Colon (tissue), 2 donors: ENCODE data around the gene LUC7L3.
"Not testable (repeated sequence)": the region's sequence is repeated elsewhere in the genome, so short reads cannot be mapped to it uniquely, and the experiment has no call there.

Experiments
- FAIRE-seq: peaks from 2 replicates; lab custom pipeline; 2012; peaks lifted over from hg19 to GRCh38; lab: Jason Lieb, UNC
- donor health status: control.
- donor health status: control.

Gene LUC7L3

GRCh38 chr17:50787106-50787505, 67.7 kb downstream of the LUC7L3 start:
- no peak for FAIRE-seq

- no peak for FAIRE-seq
These were observed 71.2 kb downstream of the LUC7L3 start for GRCh38 chr17:50790618-50791017.

GRCh38 chr17:50792132-50792531, 72.7 kb downstream of the LUC7L3 start:
- no peak for FAIRE-seq

GRCh38 chr17:50793007-50793406, 73.6 kb downstream of the LUC7L3 start:
- FAIRE-seq: no peak

GRCh38 chr17:50794361-50794760, 75.0 kb downstream of the LUC7L3 start:
- FAIRE-seq: no peak

GRCh38 chr17:50797135-50797810, 77.9 kb downstream of the LUC7L3 start:
- no peak for FAIRE-seq

GRCh38 chr17:50798424-50799288, 79.3 kb downstream of the LUC7L3 start:
- no peak for FAIRE-seq

GRCh38 chr17:50799582-50799981, 80.2 kb downstream of the LUC7L3 start:
- no peak for FAIRE-seq

- no peak for FAIRE-seq
These were observed 80.8 kb downstream of the LUC7L3 start for GRCh38 chr17:50800196-50800700.

- FAIRE-seq: no peak
These were observed 83.5 kb downstream of the LUC7L3 start for GRCh38 chr17:50802609-50803571.

GRCh38 chr17:50803676-50804075, 84.3 kb downstream of the LUC7L3 start:
- no peak for FAIRE-seq

GRCh38 chr17:50804749-50805475, 85.5 kb downstream of the LUC7L3 start:
- not testable (repeated sequence) for FAIRE-seq

GRCh38 chr17:50805486-50805885, 86.1 kb downstream of the LUC7L3 start:
- no peak for FAIRE-seq
